HG02642 (cell line): ENCODE measurements around the gene GPD1.

Experiments
- ATAC-seq: cut with Tn5 transposase; IDR thresholded peaks from one replicate; pipeline ENCODE4 v1.9.1; 2021; ENCODE audit warnings: mild to moderate bottlenecking; ENCODE audit not compliant: unreplicated experiment, poor library complexity

The GPD1 gene

DNA sequence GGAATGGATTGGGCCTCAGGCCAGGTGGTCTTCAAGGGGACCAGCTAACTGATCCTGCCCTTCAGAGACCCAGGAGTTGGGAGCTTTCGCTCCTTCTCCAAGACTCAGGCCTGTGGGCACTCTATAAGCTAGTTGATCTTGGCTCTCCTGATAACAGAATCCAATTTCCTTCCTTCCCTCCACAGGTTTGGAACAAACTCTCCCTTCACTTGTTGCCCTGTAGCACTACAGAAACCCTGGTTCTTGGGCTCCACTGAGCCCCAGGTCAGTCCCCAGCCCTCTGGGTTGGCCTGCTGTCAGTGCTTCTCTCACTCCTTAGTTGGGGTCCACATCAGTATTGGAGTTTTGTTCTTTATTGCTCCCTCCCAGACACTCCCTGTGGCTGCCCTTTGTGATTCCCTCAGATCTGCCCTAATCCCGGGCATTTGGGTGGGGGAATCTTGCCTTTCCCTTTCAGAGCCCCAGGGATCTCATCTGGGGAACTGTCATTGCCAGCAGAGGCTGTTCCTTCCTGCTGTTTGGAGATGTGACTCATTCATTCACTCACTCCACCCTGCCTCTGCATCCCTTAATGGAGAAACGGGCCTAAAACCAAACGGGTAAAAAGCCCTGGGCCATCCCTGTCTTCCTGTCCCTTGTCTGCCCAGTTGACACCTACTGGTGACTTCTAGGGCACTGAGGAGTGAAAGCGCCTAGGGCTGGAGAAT, 4.4 kb upstream of the GPD1 start:
- ATAC-seq = no peak

- no peak for ATAC-seq
These were observed 3.2 kb upstream of the GPD1 start for GRCh38 chr12:50100561-50100960.

DNA sequence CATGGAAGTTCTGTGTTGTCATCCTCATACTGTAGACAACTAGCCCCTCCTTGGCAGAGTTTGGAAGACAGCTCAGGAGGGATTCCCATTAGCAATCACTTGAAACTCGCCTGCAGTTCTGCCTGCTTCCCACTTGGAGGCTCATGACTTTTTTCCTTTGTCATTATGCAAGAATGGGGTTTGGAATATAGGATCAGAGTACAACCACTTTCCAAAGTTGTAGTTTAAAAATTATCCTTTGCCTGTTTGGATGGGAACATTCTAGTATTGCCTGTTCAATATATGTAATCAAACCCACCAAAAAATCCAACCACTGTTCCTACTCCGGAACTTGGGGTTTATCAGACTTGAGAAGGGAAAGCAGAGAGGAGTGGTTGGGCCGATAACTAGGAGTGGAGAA, 2.1 kb upstream of the GPD1 start:
- ATAC-seq = no peak

- ATAC-seq = no peak
These were observed 1.7 kb upstream of the GPD1 start for GRCh38 chr12:50102131-50102531.

DNA sequence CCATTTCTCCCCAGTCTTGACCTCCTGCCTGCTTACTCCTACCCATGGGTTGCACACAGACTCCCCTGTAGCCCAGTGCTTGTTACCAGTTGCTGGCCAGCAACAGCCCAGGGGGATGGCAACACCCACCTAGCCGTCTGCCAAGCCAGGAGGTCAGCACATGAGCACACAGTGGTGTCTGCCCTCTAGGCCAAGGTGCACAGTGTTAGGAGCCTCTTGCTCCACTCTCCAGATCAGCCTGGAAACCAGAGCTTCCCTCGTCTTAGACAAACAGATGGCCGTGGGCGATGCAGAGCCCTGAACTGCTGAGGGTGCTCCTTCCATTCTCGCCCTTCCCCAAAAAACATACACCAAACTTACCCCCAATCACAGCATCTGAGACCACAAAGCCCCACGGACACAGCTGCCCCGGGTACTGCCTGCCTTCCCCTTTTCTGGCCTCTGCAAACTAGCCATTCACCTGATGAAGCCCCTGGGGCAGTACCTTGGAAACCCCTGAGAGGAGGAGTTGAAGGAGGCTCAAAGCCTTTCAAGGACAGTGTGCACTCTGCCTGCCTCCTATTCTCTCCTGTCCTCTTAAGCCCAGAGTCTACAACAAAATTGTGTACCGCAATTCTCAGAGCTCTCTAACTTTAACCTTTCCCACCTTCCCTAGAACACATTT, 1.0 kb upstream of the GPD1 start:
- ATAC-seq = no peak

DNA sequence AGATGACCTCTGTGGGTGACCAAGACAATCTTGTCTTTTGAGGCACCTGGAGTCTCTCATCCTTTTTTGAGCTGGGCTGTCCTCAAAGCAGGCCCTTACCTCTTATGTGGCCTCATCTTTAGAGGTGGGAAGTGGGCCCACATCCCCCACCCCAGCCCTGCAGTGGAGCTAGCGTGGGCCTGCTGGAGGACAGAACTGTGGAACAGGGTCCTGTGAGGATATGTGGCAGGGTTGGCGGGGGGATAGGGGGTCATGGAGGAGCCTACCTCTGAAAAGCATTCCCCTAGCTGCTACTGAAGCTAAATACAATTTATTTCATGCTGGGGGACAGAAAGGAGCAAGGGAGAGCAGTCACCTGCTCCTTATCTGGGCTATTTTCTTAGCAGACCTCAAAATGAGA, 457 bp upstream of the GPD1 start:
- ATAC-seq = no peak

GRCh38 chr12:50104417-50105366, 884 bp downstream of the GPD1 start:
- no peak for ATAC-seq

DNA sequence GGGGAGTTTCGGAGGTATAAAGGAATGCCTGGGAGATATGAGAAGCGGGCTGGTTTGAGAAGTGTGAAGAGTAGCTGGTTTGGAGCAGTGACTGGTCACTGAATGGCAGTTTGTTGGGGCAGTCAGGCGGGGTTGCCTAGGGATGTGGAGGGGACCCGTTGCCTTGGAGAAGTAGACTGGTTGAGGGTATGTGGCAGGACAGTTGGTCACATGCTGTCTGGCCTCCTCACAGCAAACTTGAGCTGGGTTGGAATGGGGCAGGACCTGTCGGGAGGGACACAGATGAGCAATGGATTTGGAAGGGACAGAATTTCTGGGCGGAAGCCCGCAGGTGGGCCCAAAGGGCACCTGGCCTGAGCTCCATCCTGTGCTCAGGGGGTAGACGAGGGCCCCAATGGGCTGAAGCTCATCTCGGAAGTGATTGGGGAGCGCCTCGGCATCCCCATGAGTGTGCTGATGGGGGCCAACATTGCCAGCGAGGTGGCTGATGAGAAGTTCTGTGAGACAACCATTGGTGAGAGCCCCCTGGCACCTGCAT, 2.2 kb downstream of the GPD1 start:
- ATAC-seq = no peak

DNA sequence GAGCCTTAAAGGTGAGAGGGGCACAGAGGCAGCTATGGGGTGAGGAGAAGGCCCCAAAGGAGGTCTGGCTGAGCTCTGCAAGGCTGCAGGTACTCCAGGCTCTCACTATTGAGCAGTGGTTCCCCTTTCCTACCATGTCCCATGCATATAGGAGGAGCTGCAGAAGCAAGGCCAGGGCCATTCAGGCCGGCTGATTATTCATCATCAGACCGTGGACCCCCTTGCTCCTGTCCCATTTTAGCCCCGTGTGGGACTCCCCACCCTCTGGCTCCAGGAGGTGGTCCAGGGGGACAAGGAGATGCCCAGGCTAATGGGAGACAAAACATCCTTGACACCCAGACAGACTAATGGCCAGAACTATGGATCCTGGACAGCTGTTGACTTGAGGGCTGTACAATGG, 3.1 kb downstream of the GPD1 start:
- no peak for ATAC-seq

DNA sequence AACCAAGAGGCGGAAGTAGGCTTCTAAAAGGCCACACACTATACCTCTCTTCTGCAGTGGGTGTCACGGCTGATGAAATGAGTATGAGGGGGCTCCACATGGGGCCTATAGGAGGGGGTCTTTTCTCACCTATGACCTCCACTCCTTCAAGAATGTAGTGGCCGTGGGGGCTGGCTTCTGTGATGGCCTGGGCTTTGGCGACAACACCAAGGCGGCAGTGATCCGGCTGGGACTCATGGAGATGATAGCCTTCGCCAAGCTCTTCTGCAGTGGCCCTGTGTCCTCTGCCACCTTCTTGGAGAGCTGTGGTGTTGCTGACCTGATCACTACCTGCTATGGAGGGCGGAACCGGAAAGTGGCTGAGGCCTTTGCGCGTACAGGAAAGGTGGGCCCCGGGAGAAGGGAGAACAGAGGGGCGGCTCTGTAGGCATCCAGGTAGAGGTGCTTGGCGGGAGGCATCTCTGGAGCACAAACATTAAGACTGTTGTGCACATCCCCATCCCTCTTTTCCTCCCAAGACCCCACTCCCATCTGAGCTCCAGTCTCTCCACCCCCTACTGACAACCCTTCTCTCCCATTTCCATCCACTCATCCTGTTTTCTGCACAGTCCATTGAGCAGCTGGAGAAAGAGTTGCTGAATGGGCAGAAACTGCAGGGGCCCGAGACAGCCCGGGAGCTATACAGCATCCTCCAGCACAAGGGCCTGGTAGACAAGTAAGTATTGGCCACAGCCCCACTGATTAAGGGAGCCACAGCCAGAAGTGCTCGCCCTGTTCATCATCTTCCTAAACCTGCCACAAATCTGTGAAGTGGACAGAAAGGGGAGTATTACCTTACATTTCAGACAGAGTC, 3.8 kb downstream of the GPD1 start:
- ATAC-seq = no peak

DNA sequence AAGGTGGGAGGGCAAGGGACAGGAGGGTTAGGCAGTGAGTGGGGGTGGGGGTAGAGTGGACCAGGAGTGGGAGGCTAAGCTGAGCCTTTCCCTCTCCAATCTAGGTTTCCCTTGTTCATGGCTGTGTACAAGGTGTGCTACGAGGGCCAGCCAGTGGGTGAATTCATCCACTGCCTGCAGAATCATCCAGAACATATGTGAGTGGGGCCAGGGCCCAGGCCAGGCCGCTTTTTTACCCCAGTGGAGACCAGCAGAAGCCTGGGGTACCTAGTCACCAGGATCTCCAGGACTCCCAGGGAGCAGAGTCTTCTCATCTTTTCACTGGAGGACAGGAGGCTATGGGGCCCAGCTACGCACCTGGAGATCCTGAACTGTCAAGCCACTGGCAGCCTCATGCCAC, 5.5 kb downstream of the GPD1 start:
- no peak for ATAC-seq

- ATAC-seq = no peak
These were observed 6.4 kb downstream of the GPD1 start for GRCh38 chr12:50110127-50110761.

DNA sequence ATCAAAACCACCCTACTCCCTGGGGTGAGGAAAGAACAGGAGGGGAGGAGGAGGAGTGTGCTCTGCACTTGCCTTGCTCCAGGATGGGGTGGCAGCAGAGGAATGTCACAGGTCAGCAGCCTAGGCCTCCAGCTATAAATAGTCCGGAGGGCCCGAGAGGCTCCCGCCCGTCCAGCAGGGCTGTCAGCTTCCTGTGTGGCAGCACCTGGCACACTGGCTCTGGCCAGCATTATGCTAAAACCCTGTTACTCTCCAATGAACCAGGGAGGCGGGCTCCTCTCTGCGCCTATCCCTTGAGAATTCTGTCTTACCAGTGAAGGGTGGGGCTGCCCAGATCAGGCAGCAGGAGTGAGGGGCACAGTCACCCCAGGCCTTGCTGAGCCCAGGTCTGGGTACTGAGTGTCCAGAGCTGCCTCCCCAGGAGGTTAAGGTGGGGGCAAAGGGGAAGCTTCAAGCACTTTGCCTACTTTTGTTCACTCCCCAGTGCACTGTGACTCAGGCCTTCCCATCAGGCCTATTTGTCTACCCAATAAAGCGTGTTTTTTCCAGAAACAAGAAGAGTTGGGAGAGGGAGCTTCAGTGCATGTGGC, 7.0 kb downstream of the GPD1 start:
- ATAC-seq = no peak

- ATAC-seq = peak; percentile 2
These were observed 7.5 kb downstream of the GPD1 start for GRCh38 chr12:50111395-50111692.

DNA sequence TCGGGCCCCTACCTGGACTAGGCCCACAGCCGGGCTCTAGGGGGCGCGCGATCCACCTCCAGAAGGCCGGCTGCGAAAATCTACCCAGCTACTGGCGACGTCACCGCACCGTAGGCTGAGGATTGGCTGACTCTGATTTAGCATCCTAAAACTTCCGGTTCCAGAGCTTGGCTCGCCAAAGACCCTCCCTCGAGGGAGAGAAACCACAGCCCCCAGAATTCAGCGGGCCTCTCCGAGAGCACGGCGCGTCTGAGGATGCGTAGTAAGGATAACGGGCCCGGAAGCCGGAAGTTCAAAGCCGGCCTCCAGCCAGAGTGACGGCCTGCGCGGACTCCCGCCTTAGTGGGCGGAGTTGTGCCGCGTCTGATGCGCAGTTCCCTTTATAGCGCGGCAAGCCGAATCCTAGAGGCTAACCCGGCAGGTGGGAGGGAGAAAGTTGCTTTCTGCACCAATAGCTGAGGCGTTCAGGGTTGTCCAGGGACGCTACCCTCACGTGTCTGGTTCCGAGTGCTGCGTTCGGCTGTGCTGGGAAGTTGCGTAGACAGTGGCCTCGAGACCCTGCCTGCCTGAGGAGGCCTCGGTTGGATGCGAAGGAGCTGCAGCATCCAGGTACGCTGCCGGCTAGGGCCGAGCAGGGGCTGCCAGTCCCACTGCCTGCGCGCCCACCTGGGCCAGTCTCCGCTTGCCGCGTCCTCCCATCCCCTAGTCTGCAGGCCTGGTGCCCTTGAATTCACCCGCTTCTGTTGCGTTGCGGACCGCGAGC, 8.1 kb downstream of the GPD1 start, which contains the start of gene COX14:
TSS of gene COX14 (plus strand) at position 544 of the 763 bp plus-strand sequence. CDS start 7,808 bp downstream, outside the sequence.
- ATAC-seq = peak; percentile 84

DNA sequence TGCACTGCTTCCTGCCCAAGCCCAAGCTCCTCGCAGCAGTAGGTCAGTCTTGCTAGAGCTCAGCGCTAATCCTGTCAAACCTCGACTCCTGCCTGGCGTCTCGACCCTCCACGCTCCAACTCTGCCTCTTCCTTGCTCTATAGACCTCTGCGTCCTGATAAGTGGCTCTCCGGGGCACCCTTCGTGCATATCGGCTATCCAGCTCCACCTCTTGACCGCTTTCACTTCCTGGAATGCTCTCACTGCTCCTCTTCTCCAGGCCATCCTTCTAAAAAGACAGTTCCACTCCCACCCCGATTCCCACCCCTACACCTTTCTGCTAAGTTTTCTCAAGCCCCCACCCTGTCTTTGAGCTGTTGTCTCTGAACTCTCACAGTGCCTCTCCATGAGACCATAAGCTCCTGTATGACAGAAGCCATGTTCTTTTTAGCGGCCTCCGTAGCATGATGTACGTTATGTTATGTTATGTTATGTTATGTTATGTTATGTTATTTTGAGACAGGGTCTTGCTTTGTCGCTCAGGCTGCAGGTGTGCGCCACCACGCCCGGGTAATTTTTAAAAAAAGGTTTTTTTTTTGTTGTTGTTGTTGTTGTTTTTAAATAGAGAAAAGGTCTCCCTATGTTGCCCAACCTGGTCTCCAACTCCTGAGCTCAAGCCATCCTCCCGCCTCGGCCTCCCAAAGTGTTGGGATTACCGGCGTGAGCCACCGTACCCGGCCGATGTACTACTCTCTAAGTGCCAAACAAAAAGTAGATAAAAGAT, 8.8 kb downstream of the GPD1 start:
- ATAC-seq = no peak

- ATAC-seq = no peak
These were observed 13.3 kb downstream of the GPD1 start for GRCh38 chr12:50117057-50117622.
